ENCODE measurements around the gene C1orf21. TPM values are rescaled to one million over a fixed set of nuclear protein-coding genes. Genes with fewer than 3 reads are reported as not detected.

C1orf21 gene
- total and polyA plus RNA-seq, 2 donors (not counting 3 experiments of a cell fraction or from before 2014, with no cell fraction given), result 0.79 to 8.5 TPM

GRCh38 chr1:184517130-184517529 lies 130.3 kb downstream of the C1orf21 start:
- Histone ChIP-seq H3K27me3 (ENCODE audit: control insufficient read depth in 2 of 2, insufficient read depth in 2 of 2, low read length in 2 of 2) (no peaks in the 10 kb centered on the region), H3K36me3 (ENCODE audit: control insufficient read depth in 2 of 2, extremely low read depth in 1 of 2, insufficient read depth in 2 of 2, low read length in 2 of 2) (no peaks in the 10 kb centered on the region), H3K27ac (ENCODE audit: insufficient read depth, low read depth, low read length) (no peak overlapping the region), H3K4me2 (ENCODE audit: insufficient read depth, low read length) (no peak overlapping the region), H3K9ac (replicated peaks; ENCODE audit: extremely low read depth, insufficient read depth, low read length) (no peak overlapping the region), H3K9me1 (replicated peaks; ENCODE audit: control insufficient read depth, extremely low read depth, insufficient read depth, low read length) (no peaks in the 10 kb centered on the region), H4K20me1 (replicated peaks; ENCODE audit: control insufficient read depth, extremely low read depth, insufficient read depth, low read length) (no peaks in the 10 kb centered on the region), H3K4me3 (replicated peaks in 1 of 3; ENCODE audit: insufficient read depth in 1 of 3, low read depth in 1 of 3, low read length in 3 of 3) (no peak overlapping the region), H2AFZ (ENCODE audit: low read depth, low read length) (no peak overlapping the region), H3K79me2 (ENCODE audit: control insufficient read depth, insufficient read depth, low read length) (no peaks in the 10 kb centered on the region), H3K4me1 (ENCODE audit: control insufficient read depth, extremely low read depth, insufficient read depth, low read length) (no peaks in the 10 kb centered on the region), H3K9me3 (replicated peaks; ENCODE audit: control insufficient read depth, insufficient read depth, low read length) (no peaks in the 10 kb centered on the region)
- TF ChIP-seq MAX (IDR thresholded peaks at IDR 0.05; ENCODE audit: insufficient read depth, insufficient read length) (no peak), FOS (IDR thresholded peaks at IDR 0.05; ENCODE audit: borderline replicate concordance, insufficient read depth, low read length) (no peak), GATA2 (IDR thresholded peaks at IDR 0.05; ENCODE audit: insufficient read depth, insufficient read length, low read depth, low read length) (no peak), POLR2A (IDR thresholded peaks at IDR 0.05; ENCODE audit: low read depth, low read length) (no peak), JUN (IDR thresholded peaks at IDR 0.05; ENCODE audit: borderline replicate concordance, insufficient read depth, insufficient read length, low read depth) (no peak), MYC (IDR thresholded peaks at IDR 0.05; ENCODE audit: low read depth, low read length) (no peak), POLR2AphosphoS5 (IDR thresholded peaks at IDR 0.05; ENCODE audit: insufficient read depth, low read depth, low read length) (no peak), EZH2 (IDR thresholded peaks at IDR 0.05; ENCODE audit: borderline replicate concordance, low read depth, low read length, severe bottlenecking) (no peak)
- TF ChIP-seq, protein P1, sequence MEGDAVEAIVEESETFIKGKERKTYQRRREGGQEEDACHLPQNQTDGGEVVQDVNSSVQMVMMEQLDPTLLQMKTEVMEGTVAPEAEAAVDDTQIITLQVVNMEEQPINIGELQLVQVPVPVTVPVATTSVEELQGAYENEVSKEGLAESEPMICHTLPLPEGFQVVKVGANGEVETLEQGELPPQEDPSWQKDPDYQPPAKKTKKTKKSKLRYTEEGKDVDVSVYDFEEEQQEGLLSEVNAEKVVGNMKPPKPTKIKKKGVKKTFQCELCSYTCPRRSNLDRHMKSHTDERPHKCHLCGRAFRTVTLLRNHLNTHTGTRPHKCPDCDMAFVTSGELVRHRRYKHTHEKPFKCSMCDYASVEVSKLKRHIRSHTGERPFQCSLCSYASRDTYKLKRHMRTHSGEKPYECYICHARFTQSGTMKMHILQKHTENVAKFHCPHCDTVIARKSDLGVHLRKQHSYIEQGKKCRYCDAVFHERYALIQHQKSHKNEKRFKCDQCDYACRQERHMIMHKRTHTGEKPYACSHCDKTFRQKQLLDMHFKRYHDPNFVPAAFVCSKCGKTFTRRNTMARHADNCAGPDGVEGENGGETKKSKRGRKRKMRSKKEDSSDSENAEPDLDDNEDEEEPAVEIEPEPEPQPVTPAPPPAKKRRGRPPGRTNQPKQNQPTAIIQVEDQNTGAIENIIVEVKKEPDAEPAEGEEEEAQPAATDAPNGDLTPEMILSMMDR (IDR thresholded peaks at IDR 0.05; ENCODE audit: extremely low read depth in 1 of 2, insufficient read depth in 1 of 2, low read depth in 1 of 2, low read length in 2 of 2), result no peak
- ChIA-PET POLR2A (no interaction called here), CTCF (interaction anchor here (1.3 kb wide), 1 partner anchor 14 kb away, joined by 4 read pairs; no protein-coding TSS in a partner anchor)
- intact Hi-C loops (cut with micrococcal nuclease) (no loop called here), dilution Hi-C loops (cut with MboI; ENCODE audit: extremely low pct_ligation_motif_present, low sequenced_read_pairs) (no loop called here)
- no TSS peak for BruUV-seq (replicated peaks)
- FAIRE-seq (no peak), DNase-seq (ENCODE audit: low read depth, low spot score) (no peak)
